ENCODE results near the gene TRIM68.

TRIM68 gene, protein sequence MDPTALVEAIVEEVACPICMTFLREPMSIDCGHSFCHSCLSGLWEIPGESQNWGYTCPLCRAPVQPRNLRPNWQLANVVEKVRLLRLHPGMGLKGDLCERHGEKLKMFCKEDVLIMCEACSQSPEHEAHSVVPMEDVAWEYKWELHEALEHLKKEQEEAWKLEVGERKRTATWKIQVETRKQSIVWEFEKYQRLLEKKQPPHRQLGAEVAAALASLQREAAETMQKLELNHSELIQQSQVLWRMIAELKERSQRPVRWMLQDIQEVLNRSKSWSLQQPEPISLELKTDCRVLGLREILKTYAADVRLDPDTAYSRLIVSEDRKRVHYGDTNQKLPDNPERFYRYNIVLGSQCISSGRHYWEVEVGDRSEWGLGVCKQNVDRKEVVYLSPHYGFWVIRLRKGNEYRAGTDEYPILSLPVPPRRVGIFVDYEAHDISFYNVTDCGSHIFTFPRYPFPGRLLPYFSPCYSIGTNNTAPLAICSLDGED

DNA sequence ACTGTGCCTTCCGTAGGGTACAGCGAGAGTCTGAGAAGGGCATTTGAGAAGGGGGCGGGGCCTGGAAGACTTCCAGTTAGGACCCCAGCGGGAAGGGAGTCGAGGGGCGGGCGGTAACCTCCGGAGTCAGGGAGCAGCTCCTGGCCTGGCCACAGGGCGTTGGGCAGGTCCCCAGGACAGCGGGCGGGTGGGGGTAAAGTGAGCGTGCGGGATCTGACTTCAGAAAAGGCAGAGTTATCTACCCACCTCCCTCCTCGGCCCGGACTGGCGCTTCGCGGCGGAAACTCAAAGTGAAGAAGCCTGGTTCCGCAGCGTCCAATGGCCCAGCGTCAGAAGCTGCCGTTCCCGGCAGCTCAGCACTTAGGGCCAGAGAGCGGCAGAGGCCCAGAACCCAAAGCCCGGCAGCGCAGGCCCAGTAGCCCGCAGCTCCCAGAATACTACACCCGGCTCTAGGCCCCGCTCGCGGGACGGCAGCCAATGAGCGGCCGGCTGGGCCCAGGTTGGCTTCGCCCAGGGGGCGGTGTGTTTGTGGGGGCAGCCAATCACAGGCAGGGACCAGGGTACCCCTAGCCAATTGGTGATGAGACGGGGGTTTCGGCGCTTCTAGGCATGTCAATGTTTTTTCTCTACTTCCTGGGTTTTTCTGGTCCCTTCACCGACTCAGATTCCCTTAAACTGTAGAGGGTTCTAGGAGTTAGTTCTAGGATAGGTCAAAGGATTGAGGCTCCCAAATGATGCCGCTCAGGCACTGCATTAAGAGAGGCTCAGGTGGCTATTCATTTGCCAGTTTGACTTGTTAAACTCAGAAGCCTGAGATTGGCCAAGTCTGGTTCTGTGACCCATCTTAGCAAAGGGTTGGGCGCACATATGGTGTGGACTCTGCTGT, at the start of gene TRIM68:
TSS of gene TRIM68 (minus strand) at position 451 of the 886 bp plus-strand sequence. CDS start 2,727 bp downstream, outside the sequence.
- DNase-seq = peak; percentile 73 to 98 (median 95)

DNA sequence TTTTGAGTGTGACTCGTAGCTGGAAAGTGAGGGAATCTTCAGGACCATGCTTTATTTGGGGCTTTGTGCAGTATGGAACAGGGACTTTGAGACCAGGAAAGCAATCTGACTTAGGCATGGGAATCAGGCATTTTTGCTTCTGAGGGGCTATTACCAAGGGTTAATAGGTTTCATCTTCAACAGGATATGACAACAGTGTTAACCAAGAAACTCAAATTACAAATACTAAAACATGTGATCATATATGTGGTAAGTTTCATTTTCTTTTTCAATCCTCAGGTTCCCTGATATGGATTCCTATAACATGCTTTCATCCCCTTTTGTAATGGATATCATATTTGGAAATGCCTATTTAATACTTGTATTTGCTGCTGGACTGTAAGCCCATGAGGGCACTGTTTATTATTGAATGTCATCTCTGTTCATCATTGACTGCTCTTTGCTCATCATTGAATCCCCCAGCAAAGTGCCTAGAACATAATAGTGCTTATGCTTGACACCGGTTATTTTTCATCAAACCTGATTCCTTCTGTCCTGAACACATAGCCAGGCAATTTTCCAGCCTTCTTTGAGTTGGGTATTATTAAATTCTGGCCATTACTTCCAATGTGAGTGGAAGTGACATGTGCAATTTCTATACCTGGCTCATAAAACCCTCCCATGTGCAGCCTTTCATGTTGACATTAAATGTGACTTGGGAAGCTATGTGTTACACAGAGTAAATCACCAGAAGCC, 46.8 kb upstream of the TRIM68 start:
- DNase-seq = no peak

DNA sequence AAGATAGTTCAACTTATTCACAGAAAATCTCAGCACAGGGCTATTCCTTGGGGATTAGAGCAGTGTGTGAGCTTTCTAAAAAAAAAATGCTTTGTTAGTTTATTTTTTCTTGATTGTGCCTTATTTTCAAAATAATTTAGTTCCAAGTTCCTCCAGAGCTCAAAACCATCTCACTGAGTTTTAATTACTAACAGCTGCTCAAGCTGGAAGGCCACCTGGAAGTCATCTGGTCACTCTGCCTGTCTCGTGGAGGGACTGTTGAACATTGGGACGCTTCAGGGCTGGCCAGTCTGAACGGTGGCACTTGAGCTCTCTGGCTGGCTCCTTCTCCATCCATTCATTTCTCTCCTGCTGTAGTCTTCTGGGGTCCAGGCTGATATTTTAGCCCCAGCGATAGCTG, 39.7 kb upstream of the TRIM68 start:
- DNase-seq = no peak

DNA sequence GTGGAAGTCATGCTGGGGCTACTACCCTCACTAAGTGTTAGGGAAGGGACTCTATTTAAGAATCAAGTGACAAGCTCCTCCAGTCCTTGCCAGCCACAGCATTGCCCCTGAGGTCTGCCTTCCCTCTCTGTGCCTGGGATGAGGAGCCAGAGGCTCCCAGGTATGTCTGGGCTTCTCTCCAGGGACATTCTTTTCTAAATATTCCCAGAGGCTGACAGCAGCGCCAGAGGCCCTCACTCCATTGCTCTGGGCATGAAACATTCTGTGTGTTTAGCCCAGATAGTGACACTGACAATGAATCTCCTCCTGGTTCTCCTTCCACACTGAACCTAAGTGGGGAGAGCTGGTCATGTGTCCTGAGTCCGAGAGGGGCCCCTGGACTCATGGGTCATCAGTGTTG, 37.9 kb upstream of the TRIM68 start:
- no peak for DNase-seq

DNA sequence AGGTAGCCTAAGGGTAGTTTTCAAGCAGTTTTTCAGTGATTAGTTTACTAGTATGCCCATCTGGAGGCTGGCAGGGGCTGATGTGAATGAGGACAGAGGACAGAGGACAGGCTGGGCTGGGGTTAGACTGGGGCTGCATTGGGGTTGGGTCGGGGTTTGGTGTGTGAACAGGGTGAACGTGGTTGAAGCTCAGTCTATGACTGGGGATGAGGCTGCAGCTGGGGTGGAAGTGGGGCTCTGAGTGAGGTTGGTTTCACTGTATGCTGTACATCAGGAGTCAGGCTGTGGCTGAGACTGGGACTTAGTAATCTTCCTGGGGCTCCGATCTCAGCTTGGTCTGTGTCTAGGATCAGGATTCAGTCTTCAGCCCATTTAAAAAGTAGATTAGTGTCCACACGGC, 36.2 kb upstream of the TRIM68 start:
- no peak for DNase-seq

DNA sequence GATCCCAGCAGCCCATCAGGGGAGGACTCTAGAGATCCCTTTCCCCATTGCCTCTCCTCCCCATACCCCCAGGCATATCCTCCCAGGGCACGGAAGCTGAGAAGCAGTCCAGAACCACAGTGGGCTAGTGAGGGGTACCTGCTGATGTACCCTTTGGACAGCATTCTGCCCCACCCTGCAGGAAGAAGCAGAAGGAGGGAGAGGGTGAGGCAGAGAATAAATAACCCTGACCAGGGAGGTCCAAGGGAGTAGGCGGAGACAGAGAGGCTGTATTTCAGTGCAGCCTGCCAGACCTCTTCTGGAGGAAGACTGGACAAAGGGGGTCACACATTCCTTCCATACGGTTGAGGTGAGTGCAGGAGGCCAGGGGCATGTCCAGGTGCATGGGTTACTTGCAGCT, 35.7 kb upstream of the TRIM68 start, which contains the start of gene OR51E1:
TSS of gene OR51E1 (plus strand) at position 301 of the 400 bp plus-strand sequence. CDS start 8,545 bp downstream, outside the sequence.
- DNase-seq = no peak

DNA sequence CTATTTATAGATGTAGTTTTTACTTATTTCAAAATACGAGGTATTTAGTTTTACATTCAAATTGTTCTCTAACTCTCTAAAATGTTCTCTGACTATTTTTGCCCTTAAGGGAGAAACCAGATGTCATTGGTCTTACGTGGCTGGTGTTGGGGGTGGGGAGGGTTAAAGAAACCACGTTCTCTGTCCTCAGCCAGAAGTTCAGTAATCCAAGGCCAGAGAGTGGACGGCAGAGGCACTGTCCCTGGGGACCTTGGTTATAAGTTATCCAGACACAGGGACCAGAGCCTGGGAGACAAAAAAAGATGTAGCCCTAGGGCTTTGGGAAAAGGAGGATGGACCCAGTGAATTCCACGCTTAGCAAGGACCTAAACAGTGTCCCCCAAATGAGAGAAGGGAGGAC, 35.0 kb upstream of the TRIM68 start:
- DNase-seq = no peak

DNA sequence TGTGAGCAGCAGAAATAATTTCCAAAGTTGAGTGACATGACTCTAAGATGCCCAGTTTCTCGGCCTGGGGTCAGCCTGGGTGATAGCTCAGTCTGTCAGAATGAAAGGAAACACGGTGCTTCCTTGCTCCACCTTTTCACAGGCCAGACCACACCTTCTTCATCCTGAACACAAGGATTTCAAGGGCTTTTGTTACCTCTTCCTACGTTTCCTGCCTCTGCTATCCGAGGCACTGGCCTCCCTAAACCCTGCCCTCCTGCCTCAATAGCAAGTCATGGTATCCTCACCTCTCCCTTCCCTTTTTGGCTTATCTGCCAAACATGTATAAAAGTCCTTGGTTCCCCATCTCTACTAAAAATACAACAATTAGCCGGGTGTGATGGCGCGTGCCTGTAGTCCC, 34.0 kb upstream of the TRIM68 start:
- no peak for DNase-seq

DNA sequence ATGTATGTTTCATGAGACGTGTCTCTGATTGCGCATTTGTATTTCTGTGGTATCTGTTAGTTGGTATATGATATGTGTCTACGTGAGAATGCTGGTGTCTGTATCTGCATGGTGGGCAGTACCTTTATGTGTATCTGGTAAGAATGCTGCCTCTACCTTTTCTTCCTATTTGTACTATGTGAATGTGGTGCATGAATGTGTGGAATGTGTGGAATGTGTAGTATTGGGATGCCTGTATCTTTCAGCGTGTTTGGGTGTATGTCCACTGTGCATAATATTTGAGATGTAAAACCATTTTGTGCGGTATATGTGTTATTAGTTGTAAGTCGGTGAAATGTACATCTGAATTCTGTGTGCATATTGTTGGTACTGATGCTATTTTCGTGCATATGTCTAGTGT, 33.5 kb upstream of the TRIM68 start:
- no peak for DNase-seq

DNA sequence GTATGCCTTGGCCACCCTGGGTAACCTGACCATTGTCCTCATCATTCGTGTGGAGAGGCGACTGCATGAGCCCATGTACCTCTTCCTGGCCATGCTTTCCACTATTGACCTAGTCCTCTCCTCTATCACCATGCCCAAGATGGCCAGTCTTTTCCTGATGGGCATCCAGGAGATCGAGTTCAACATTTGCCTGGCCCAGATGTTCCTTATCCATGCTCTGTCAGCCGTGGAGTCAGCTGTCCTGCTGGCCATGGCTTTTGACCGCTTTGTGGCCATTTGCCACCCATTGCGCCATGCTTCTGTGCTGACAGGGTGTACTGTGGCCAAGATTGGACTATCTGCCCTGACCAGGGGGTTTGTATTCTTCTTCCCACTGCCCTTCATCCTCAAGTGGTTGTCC, 31.9 kb upstream of the TRIM68 start:
- no peak for DNase-seq

DNA sequence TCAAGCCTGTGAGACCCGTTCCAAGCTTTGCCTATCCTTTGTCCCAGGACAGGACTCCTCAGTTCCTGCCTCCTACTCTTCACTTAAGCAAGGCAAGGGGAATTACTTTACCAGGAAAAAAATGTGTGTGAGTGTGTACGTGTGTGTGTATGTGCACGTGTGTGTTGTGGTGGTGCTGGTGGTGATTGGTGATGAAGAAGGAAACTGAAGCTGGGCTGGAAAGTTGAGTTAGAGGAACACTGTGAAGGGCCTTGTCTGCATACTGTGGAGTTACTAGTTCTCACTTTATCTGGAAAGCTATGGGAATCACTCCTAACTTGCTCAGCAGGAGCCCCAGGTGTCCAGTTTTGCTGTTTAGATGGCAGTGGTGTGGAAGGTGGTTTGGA, 29.6 kb upstream of the TRIM68 start:
- no peak for DNase-seq

DNA sequence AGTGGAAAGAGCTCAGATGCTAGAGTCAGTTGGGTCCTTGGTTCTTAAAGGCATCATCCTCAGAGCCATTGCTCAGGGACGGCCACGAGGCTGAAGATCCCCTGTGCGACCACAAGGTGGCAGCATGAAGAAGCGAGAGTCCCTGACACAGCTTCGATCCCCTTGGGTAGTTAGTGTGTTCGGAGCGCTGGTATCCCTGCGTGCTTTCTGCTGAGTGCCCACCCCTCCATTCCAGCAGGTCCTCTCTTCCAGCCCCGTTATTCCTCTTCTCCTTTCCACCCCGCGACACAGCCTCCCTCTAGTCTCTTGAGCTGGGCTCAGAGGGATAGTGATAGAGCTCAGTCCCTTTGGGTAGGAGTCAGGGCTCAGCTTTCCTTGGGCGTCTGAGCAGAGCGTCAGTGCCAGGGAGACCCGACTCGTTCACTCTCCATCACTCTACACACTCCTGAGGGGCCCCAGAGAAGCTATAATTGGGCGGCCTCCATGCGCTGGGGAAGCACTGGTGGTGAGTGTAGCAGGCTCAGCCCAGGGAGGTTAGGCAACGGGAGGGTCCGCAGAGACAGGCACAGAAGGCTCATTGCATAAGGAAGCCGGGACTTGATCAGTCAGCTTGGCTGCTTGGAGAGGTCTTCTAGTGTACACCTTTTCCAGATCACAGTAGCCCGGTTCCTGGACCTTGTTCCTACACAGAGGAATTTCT, 29.1 kb upstream of the TRIM68 start, which contains the start of gene OR51D1:
TSS of gene OR51D1 (plus strand) at position 516 of the 700 bp plus-strand sequence. CDS start 2,314 bp downstream, outside the sequence.
- DNase-seq = peak in 53 of 58 donors; percentile 2 to 72 (median 32)

DNA sequence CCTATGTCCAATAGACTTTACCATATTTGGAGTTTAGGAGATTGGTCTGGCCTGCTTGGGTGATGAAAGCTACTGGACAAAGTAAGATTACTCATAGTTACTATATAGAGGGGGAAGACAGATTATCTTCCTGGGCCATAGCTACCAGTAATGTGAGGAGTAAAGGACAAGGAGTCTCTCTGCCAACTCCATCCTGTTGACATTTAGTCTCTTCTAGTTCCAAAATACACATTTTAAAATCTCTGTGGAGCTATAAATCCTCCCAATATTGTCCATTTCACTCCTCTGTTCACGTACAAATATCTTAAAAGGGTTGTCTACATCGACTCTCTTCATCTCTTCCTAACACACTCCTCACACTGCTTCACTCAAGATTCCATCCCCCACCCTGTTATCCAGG, 28.1 kb upstream of the TRIM68 start:
- DNase-seq = no peak

DNA sequence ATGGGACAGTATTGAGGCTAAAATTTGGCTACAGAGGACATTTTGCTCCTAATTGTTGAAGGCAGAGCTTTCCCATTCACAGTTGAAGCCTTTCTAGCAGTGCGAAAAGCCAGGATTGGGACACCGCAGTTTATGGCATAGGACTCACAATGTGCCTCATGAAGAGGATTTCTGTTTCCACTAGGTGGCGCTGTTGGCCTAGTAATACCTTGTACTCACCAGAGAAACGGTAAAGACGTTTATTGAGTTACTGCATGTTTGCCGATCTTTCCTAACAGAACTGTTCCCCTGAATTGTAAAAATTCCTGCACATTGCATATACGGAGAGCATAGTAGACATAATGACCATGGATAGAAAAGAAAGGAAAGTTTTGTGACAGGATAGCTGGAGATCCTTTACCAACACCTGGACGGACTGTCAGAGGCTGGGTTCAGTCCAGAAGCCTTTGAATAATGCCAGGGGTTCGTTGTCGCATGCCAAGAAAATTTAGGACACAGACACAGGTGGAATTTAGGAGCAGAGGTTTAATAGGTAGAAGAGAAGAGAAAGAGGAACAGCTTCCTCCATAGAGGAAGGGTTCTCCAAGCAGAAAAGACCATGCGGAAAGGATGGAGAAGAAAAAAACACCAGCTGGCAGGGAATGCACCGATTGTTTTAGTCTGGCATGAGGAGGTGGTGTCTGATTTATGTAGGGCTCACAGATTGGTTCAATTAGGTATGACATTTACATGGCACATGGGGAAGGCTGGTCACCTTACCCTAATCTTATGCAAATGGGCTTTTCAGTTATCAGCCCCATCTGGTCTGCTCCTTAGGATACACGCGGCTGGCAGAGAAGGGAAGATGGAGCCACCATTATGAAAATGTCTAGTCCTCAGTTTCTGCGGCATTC, 18.4 kb upstream of the TRIM68 start:
- DNase-seq = peak in 15 of 58 donors; percentile 1 to 46 (median 18)

DNA sequence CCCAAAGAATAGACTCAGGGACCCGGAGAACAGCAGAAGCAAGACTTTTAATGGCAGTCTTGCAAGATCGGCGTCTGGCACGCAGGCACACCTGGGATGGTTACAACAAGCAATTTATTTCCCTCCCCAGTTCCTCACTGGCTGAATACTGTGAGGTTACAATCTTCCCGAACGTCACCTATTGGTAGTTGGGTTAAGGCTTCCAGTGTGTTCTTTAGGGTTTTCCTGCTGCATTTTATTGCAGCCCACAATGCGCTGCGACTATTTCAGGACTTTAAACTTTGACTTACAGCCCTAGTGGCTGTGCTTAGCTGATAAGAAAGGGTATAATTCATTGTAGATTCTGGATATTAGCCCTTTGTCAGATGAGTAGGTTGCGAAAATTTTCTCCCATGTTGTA, 11.5 kb upstream of the TRIM68 start:
- no peak for DNase-seq

DNA sequence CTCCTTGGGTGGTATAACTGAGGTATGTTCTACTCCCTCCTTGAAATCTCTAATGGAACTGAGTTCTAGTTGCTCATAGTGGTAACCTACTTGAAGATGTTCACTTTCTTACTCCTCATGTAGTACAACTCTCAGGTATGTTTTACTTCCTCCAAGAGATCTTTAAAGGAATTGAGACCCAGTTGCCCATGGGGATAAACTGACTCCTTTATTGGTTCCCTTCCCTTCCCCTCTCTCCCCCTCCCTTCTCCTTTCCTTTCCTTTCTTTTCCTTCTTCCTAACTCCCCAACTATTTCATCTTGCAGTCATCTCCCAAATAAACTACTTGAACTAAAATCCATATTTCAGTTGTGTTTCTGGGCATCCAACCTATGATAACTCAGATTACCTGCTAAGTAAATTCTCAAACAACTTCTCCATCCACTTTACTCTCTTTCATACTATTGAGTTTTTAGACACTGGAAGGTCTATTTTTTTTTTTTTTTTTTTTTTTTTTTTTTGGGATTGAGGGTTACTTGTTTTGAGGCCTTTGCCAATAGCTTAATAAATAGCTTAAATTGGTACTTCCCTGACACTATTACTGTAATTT, 7.9 kb upstream of the TRIM68 start:
- no peak for DNase-seq

DNA sequence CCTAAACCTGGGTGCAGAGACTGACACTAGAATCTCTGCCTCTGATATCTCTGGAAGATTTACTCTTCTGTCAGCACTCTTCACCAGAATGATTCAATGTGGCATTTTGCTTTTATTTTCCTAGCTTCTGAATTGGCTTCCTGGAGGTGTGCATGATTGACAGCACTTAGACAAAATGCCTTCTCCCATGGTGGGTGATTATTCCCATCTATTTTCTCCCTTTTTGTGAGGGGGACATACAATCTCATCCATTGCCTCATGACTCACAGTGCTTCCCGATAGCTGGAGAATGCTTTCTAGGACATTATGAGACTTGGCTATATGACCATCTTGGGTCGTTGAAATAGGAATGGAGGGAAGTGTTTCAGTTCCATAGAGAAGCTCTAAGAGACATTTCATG, 4.0 kb upstream of the TRIM68 start:
- DNase-seq = no peak

DNA sequence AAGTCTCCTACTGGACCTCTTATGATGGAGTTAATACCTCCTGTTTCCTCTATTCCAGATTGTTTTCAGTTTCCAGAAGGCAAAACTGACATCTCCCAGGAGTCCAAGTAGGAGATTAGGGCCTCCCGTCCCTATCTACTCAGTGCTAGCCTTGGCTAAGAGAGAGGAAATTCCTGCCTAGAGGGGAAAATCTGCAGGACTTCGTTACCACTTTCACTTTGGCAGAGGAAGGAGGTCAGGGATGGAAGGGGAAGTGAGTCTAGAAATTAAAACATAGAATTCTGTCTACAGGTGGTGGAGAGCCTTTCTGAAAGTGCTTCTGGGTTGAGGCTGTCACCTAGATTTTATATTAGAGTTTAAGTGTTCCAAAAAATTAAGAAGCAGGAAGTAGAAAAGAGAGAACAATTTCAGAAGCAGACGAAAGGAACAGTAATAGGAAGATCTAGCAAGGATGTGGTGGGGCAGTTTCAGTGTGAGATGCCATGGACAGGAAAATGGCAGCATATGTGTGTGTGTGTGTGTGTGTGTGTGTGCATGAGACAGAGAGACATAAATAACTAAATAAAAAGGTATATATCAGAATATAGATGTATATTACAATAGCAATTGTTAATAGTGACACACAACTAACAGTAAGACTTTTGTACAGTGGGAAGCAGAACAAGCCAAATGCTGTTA, 2.4 kb upstream of the TRIM68 start:
- DNase-seq = no peak

DNA sequence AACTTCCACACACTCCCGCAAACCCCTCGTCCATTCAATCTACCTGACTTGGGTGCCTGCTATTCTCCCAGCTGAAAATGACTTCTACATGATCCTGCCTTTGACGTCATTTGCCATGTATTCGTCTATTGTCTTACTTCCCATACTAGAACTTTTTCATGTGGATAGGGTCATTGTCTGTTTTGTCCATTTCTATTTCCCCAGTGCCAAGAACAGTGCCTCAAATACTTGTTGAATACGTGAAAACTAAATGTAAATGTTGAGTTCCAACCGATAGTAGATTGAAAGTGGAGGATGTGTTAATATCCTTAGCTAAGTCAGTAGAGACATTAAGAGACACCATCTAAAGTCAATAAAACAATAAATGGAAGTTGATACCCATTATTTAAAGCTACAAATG, 935 bp downstream of the TRIM68 start:
- DNase-seq = no peak
